CD1c-positive myeloid dendritic cell (primary cell): ENCODE measurements around the gene GARIN5A.

Experiments used
- DNase-seq: peaks from one replicate; pipeline ENCODE4 v3.0.0-alpha.2; 2016; ENCODE audit errors: extremely low spot score

GARIN5A gene

DNA sequence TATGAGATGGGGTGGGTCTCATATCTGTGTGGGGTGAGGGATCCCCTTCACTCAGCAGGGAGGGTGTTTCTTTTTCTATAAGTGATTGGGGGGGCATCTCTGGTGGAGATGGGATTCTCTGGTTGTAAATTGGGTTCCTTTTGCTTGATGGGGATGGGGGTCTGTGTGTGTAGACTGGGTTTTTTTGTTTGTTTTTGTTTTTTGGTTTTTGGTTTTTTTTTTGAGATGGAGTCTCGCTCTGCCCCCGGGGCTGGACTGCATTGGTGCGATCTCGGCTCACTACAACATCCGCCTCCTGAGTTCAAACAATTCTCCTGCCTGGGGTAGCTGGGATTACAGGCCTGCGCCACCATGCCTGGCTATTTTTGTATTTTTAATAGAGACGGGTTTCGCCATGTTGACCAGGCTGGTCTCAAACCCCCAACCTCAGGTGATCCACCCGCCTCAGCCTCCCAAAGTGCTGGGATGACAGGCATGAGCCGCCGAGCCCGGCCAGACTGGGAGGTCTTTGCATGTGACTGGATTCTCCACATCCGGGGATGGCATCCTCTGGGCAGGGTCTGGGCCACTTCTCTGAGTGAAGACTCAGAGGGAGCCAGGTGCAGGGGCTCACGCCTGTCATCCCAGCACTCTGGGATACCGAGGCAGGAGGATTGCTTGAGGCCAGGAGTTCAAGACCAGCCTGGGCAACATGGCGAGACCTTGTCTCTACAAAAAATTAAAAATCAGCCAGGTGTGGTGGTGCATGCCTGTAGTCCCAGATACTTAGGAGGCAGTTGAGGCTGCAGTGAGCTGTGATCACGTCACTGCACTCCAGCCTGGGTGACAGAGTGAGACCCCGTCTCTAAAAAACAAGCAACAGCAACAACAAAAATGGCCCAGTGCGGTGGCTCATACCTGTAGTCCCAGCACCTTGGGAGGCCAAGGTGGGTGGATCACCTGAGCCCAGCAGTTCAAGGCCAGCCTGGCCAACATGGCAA is 43.2 kb downstream of the GARIN5A start:
- no peak for DNase-seq

DNA sequence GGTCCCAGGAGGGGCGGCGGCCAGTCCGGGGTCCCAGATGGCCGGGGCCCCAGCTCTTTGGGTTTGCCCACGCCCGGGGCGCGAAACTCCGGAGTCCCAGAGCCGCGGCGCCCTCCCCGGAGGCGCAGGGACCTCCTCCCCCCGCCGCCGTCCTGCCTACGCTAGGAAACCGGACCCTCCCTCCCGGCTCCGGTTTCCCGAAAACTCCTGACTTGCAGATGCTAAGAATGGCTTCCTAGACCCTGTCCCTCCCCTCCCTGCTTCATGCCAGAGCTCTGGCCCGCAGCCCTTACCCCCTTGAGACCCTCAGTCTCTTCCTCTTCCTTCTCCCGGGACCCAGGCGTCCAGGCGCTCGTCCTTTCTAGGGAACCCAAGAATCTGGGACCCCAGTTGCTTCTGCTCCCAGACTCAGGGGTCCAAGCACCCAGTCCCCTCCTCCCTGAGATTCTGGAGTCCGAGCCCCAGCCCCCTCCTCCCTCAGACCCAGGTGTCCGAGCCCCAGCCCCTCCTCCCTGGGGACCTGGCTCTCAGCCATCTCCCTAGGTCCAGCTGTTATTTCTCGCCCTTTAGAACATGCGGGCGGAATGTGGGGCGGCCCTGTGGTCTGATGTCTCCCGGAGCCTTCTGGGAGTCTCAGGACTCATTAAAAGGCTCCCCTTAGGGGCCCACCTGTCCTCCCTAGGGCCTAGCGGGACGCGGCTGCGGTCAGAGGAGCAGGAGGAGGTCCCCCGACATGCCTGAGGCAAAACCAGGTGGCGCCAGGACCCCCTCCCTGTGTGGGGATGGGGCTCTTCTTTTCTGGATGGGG is 44.2 kb downstream of the GARIN5A start, which contains the start of gene MYBPC2:
TSS of gene MYBPC2 (plus strand) at position 672 of the 808 bp plus-strand sequence. CDS start at position 734, 62 bp downstream.
- peak; percentile 31 for DNase-seq

DNA sequence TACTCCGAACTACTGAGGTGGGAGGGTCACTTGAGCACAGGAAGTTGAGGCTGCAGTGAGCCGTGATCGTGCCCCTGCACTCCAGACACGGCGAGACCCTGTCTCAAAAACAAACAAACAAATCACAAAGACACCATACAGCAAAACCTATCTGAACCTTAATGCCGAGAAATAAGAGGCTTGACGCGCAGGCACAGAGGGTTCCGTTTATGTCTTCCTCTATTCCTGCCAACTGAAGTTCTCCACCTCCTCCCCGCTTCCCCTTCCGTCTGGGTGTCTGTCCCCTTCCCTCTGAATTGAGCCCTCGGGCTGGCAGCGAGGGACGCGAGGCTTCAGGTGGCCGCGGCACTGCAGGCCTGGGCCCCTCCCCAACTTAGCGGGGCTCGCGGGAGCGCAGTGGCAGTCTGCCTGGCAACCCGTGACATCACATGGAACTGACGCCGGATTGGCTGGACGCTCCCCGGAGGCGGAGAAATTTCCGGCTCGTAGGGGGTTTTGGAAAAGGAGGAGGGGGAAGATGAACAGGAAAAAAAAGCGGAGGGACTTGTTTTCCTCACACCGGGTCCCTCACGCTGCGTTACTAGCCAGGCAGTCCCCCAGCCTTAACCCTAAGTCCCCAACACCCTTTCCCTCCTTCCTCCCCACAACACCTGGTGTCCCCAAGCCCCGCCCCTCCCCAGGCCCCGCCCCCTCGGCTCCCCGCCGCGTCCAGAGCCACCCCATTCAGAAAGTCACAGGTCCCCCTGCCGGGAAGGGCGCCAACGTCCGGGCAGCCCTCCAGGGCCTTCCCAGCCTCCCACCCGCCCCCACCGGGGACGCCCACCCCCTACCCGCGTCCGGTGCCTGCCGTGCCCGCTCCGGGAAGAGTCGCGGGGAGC is 45.1 kb downstream of the GARIN5A start:
- peak; percentile 90 for DNase-seq

DNA sequence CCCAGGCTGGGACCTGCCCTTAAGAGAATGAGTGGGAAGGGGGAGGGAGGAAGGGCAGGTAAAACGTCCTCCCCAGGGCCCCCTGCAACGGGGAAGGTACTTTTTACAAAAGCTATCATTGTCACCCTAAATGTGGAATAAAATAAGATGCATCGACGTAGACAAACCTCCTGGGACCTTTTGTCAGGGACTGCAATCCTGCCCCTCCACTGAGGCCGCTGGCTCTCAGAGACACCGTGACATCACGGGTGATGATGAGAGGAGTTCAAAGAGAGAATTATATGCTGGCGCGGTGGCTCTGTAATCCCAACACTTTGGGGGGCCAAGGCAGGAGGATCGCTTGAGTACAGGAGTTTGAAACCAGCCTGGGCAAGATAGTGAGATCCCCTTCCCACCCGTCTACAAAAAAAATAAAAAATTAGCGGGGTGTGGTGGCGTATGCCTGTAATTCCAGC is 45.7 kb downstream of the GARIN5A start:
- peak; percentile 6 for DNase-seq

DNA sequence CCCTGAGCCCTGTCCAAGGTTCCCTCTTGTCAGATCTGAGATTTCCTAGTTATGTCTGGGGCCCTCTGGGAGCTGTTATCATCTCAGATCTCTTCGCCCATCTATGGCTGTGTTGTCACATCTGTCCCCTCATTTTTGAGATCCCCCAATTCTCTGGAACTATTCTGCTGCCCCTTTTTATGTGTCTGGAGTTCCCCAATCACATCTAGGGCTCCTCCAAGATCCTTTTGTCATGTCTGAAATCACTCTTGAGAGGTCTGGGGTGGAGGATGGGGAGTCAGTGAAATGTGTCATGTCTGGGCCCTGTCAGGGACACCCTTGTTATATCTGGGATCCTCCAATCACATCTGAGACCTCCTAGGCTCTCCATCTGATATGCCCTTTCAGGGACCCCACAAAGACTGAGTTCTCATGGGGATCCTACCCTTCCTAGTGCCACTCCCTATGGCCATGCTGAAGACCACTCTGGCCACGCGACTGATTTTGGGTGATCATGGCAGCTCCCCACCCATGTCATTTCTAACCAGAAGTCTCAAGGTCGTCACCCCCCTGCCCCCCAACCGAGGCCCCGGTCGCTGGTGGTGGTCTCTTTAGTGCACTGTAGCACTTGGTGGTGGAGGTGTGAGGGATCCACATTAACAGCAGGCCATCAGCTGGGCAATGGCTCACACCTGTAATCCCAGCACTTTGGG is 47.7 kb downstream of the GARIN5A start:
- no peak for DNase-seq

DNA sequence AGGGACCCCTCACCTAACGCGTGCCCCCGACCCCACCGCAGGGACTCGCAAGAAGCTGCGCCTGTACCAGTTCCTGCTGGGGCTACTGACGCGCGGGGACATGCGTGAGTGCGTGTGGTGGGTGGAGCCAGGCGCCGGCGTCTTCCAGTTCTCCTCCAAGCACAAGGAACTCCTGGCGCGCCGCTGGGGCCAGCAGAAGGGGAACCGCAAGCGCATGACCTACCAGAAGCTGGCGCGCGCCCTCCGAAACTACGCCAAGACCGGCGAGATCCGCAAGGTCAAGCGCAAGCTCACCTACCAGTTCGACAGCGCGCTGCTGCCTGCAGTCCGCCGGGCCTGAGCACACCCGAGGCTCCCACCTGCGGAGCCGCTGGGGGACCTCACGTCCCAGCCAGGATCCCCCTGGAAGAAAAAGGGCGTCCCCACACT is 48.6 kb downstream of the GARIN5A start:
- peak; percentile 95 for DNase-seq

DNA sequence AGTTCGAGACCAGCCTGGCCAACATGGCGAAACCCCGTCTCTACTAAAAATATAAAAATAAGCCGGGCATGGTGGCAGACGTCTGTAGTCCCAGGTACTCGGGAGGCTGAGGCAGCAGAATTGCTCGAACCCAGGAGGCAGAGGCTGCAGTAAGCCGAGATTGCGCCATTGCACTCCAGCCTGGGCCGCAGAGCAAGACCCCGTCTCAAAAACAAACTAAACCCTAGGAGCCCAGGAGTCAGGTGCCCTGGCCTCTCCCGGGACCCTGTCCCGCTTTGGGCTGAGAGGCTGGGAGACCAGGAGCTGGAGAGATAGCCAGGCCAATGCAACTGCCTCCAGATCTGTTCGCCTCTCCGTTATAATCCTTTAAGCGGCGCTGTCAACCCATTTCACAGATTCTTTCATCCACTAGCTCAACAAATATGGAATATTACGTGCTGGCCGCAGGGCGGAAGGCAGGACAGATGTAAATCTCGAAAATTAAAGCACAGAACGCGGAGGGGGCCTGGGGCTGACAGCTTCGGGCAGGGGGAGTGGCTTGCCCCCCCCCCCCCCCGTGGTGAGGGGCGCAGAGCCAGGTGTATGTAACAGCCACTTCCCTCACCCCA is 49.2 kb downstream of the GARIN5A start:
- no peak for DNase-seq

DNA sequence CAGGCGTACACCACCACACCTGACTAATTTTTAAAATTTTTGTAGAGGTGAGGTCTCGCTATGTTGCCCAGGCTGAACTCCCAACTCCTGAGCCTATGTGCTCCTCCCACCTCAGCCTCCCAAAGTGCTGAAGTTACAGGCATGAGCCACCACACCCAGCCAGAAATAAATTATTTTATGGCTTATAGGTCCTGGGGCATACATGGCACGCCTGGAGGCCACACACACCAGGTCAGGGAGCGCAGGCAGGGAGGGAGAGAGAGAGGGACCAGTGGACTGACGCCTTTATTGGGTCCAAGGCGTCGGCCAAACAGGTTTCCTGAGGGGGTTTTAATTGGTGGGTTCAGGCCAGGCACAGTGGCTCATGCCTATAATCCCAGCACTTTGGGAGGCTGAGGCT is 51.1 kb downstream of the GARIN5A start:
- DNase-seq = no peak

DNA sequence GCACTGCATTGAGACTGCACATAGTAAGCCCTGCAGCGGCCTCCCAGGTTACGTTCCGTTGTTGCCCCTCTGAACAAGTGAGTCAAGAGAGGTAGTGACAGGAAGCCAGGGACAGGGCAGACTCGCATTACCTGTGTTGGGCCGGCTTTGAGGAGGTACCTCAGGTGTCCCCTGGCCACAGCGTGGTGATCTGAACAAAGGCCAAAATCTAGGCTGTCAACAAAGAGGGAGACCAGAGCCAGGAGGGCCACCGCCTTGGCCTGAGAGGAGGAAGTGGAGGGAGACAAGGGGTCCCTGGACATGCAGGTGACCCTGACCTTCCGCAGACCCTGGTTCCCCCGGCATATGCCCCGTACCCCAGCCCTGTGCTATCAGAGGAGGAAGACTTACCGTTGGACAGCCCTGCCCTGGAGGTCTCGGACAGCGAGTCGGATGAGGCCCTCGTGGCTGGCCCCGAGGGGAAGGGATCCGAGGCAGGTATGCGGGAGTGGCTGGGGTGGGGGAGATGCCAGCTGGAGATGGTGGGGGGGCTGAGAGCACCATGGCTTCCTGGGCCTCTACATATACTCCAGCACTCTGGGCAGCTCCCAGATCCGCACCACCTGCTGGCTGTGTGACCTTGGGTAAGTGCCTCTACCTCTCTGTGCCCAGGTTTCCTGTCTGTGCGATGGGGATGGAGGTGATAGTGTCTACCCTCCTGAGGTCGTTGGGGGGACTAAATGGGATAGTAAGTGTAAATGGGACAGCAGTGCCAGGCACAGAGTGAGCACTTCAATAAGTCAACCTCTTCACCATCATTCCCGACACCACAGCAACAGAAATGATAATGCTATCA is 53.2 kb downstream of the GARIN5A start:
- no peak for DNase-seq

DNA sequence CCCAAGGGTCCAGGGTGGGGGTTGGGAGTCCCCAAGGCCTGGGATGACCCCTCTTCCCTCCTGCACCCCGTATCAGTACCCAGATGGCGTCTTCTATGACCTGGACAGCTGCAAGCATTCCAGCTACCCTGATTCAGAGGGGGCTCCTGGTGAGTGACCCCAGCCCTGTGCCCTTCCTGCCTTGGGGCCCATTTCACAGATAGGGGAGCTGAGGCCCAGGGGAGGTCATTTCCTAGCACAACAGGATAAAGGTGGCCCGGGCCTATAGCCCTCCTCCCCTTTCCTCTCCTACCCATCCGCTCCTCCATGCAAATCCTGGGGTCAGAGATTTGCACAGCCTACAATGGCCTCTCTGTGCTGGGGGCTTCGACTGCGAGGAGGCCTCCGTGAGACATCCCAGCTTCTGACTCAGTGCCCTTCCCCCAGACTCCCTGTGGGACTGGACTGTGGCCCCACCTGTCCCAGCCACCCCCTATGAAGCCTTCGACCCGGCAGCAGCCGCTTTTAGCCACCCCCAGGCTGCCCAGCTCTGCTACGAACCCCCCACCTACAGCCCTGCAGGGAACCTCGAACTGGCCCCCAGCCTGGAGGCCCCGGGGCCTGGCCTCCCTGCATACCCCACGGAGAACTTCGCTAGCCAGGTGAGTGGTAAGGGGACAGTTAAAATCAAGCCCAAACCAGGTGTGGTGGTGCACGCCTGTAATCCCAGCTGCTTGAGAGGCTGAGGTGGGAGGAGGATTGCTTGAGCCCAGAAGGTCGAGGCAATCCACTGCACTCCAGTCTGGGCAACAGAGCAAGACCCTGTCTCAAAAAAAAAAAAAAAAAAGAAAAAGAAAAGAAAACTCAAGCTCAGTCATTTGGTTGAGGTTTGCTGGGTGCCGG is 54.0 kb downstream of the GARIN5A start:
- DNase-seq = no peak

DNA sequence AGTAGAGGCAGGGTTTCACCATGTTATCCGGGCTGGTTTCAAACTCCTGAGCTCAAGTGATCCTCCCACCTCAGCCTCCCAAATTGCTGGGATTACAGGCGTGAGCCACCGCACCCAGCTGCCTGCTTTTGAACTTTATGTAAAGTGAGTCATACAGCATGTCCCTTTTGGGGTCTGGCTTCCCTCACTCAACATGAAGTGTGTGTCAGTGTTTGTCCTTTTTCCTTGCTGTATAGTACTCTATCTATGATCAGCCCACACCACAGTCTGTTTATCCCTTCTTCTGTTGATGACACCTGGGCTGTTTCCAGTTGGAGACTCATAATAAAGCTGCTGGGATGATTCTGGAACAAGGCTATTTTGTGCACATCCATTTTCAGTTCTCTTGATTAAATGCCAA is 55.8 kb downstream of the GARIN5A start:
- no peak for DNase-seq

DNA sequence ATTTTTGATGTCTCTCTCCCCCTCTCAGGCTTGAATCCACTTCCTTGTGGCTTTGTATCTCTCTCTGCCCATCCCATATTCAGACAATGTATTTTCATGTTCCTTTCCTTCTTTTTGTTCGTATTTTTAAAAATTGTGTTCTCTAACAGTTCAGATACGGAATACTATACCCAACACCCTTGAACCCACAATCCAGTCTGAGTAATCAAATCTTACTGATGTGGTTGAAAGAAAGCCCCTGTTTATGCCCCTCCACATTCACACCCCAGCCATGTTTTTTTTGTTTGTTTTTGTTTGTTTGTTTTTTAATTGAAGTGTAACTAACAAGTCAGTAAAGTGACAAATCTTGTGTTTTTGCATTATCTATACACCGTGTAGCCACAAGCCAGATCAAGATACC is 56.5 kb downstream of the GARIN5A start:
- no peak for DNase-seq

DNA sequence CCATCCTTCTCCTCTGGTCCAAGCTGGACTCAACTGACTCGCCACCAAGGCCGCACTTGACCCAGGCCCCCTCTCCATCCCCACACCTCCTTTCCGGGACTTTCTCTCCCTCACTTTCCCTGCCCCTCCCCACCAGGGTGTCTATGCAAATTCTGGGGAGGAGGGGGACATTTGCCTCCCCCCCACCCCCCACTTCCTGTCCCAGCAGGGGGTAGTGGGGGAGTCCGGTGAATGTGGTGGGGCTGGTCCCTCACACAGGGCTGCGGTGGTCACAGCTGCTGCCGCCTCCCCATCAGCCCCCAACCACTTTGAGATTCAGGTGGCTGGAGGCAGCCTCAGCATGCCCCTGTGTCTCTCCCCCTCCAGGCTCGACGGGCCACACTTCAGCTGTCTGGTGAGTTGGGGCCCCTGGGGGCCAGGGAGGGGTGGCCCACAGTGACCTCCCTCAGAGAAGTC is 57.0 kb downstream of the GARIN5A start:
- DNase-seq = no peak

DNA sequence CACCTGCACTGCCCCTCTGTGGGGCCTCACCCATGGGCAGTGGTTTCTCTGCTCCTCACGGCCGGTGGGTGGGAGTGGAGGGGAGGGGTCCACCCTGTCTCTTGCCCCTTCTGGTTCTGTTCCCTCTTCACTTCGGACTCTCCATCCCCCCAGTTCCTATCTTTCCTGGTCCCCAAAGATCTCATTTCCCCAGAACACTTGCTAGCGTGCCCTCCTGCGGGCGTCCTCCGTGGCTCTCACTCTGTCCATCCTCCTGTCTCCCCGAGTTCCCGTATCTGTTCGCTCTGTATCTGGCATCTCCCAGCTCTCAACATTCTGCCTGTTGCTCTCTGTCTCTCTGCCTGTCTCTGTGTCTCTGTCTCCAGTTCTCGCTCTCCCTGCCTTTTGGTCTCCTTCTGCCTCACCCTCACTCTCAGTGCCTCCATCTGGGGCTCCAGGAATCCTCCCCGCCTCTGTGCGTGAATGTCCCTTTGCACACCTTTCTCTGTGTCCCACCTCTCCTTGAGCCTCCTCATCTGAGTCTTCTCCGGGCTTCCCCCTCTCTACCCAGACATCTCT is 57.5 kb downstream of the GARIN5A start:
- no peak for DNase-seq

DNA sequence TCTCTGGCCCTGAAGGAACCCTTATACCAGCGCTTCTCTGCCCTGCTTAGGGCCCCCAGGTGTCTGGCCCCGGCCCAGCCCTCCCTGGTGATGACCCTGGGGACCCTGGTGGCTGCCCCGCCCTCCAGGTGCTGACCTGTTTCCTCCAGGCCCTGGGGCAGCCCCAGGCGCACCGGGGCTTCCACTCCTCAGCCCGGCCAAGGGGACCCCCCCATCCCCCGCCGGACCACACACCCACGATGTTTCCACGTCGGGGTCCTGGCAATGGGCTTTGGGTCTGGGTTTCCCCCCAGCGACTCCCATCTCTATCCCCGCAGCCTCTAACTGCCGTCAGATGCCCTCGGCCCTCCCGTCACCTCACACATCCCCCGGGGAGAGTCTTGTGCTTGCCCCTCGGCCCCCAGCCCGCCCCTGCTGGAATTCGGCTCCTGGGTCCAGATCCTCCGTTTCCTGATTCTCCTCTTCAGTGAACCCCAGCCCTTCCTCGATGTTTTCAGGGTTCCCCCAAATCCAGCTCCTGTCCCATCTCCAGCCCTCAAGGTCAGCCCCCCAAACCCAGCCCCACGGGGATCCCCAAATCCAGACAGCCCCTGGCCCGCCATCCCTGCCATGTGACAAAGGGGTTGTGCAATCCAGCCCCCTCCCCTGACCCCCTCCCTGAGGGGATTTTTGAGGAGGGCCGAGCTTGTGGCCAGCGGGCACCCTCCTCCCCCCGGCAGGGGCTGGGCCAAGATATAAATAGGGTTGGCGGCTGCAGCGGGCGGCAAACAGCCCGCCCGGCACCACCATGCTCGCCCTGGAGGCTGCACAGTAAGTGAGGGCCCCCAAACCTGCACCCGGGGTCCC is 58.2 kb downstream of the GARIN5A start, which contains the start of gene SPIB:
TSS of gene SPIB (plus strand) at position 763 of the 846 bp plus-strand sequence. CDS start at position 788, 25 bp downstream.
- DNase-seq = no peak

DNA sequence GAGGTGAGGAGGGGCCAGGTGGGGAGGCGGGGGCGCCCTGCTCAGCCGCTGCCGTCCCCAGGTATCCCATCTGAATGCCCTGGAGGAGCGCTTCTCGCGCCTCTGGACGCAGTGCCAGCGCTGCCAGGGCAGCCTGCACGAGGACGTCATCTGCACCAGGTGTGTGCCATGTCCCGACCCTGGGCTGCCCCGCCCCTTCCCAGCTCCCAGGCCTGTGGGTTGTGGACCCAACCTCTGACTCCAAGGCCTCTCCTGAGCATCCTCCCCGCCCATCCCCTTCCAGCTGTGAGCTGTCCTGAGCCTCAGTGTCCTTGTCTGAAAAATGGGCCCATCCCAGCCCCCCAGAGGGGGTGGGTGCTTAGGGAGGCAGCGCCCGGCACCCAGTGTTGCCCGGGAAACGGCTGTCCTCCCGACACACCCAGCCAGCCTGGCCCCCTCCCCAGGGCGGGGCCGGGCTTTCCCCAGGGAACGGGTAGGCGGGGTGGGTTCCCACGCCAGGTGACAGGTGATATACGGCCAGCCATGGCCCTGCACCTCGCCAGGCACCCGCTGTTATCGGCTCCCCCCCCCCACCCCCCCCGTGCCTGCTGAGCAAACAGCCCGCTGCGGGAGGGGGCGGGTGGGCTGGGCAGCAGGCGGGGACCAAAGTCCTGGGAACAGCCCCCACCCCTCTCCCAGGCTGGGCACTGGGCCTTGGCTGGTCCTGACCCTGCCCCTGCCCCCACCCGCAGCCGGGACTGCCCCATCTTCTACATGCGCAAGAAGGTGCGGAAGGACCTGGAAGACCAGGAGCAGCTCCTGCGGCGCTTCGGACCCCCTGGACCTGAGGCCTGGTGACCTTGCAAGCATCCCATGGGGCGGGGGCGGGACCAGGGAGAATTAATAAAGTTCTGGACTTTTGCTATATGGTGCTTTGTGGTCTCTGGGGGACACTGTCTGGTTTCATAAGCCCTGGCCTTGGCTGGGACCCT is 59.3 kb downstream of the GARIN5A start:
- DNase-seq = no peak
